ENCODE measurements around the gene ZNF777. TPM values are rescaled to one million over a fixed set of nuclear protein-coding genes. Genes with fewer than 3 reads are reported as not detected.

Gene ZNF777
- total and polyA plus RNA-seq, 9 of the 15 experiments (the other 6 are each of a cell fraction or from before 2014, with no cell fraction given) = 0.11 to 32.6 (median 9.0) TPM

DNA sequence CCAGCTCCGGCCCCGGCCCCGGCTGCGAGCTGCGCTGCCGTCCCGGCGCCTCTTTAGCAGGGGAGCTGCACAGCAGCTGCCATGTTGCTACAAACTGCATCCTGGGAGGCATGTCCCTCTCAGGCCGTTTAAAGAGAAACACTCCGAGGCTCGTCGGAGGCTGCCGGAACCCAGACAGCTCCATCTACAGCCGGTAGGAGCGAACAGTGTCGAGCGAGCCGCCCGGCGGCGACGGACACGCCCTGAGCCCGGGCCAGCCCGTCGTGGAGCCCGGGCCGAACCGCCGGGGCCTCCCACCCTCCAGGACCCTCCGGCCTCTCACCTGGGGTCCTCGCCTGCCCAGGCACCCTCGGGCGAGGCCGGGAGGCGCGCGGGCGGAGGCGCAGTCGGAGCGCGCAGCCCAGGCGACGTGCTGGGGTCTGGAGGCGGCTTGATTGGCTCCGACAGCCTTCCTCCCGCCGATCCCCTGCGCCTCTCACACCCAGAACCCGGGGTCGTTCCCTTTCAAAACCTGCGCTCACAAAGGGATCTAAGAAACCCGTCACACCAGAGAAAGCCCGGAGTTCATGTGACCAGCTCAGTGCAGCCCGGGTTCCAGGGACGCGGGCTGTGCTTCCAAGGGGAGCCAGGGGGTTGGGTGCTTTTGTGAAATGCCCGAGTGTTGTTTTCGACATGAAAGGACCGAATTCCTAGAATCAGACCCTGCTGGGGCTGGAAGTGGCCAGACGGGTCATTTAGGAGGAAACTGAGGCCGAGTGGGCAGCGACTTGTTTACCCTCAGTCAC lies at the start of gene ZNF777 (continued):
- peak; percentile 76 to 88 for TF ChIP-seq NONO (IDR thresholded peaks at IDR 0.05; ENCODE audit: low read depth in 2 of 2, low read length in 1 of 2)
- TF ChIP-seq CHCHD3 (CRISPR knock-in tag; IDR thresholded peaks at IDR 0.05) = no peak
- peak in 1 of 2 experiments; percentile 19; a peak in 1 of 4 replicates for TF ChIP-seq TRIM24 (IDR thresholded peaks at IDR 0.05)
- TF ChIP-seq AFF1 (IDR thresholded peaks at IDR 0.05; ENCODE audit: low read depth in 1 of 2, partially characterized antibody in 2 of 2) = no peak
- TF ChIP-seq, protein P1, sequence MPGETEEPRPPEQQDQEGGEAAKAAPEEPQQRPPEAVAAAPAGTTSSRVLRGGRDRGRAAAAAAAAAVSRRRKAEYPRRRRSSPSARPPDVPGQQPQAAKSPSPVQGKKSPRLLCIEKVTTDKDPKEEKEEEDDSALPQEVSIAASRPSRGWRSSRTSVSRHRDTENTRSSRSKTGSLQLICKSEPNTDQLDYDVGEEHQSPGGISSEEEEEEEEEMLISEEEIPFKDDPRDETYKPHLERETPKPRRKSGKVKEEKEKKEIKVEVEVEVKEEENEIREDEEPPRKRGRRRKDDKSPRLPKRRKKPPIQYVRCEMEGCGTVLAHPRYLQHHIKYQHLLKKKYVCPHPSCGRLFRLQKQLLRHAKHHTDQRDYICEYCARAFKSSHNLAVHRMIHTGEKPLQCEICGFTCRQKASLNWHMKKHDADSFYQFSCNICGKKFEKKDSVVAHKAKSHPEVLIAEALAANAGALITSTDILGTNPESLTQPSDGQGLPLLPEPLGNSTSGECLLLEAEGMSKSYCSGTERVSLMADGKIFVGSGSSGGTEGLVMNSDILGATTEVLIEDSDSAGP (CRISPR knock-in tag; IDR thresholded peaks at IDR 0.05) = peak; percentile 88
- peak; percentile 79; the same call in 1 of the 2 replicates for TF ChIP-seq RB1 (IDR thresholded peaks at IDR 0.05; ENCODE audit: low read depth)

All from K562 (cell line).